ENCODE data around the gene HRAS. TPM values are rescaled to one million over a fixed set of nuclear protein-coding genes. Genes with fewer than 3 reads are reported as not detected.
A peak's percentile ranks its signal among the peaks of the same experiment; 100 is the strongest.

The HRAS gene
- total RNA-seq, 4 donors from 2014 or later, result 82.9 to 131 (median 96.2) TPM

DNA sequence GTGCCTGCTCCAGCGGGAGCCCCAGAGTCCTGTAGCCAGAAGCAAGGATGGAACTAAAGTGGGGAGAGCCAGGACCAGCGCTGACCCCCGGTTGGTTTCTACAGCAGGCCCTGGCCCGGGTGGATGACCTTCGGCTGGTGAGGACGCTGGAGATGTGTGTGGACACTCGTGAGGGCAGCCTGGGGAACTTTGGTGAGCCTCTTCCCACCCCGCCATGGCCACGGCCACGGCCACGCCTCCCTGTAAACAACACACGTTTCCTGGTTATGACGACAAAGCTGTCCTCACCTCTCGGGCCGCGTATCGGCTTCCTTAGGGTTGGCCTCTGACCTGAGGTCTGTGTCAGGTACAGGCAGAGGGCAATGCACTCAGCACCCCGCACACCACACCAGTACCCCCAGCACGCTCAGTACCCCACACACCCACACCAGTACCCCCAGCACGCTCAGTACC is 6.1 kb upstream of the HRAS start:
- peaks cover 16% of the 10 kb centered on the region for H3K4me1 ChIP-seq
- DNase-seq (ENCODE audit: low spot score in 2 of 2), result peak in 1 of 2 donors; percentile 59
- H3K27me3 ChIP-seq, result no peaks in the 10 kb centered on the region
- H3K4me3 ChIP-seq, result no peak overlapping the region
- H3K36me3 ChIP-seq, result no peaks in the 10 kb centered on the region
- H3K9me3 ChIP-seq, result no peaks in the 10 kb centered on the region
- TF ChIP-seq POLR2A (IDR thresholded peaks at IDR 0.05) (no peak), EP300 (IDR thresholded peaks at IDR 0.05) (no peak), CTCF (IDR thresholded peaks at IDR 0.05) (no peak), POLR2AphosphoS5 (IDR thresholded peaks at IDR 0.05) (no peak)
- H3K27ac ChIP-seq, result no peak overlapping the region
- WGBS, result 93% methylated on average over 14 of the region's 20 CpGs

DNA sequence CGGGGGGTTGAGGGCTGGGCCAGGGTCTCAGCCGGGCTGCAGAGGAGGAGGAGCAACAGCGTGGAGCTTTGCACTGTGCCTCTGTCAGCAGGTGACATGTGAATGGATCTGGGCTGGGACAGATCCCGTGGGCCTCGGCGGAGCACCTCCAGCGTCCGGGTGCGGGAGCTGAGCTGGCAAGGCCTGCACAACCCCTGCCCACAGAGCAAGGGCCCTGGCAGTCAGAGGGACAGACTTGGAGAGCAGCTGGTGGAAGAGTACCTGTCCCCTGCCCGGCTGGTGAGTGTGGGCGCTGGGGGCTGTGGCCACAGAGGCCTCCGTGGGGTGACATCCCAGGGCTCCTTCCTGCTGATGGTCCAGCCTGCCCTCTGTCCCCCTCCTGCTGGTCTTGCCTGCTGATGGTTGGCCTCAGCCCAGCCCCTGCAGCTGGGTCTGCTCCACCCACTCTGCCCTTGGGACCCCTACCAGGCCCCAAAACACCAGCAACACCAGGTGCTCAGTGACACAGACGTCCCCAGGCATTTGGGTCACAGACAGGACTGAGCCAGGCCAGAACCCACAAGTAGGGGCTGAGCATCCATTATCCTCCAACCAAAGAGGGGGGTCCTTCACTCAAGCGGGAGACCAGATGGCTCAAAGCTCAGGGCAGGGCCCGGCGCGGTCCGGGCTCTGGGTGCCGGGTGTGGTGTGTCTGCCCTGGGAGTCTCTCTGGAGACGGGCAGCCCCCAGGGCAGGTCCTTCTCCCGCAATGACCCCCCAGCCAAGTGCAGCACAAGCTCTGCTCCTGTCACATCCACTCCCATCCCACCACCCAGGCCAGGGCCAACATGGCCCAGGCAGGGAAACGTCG is 5.4 kb upstream of the HRAS start:
- peaks cover 22% of the 10 kb centered on the region for H3K4me1 ChIP-seq
- WGBS, result 91% methylated on average over 23 of the region's 23 CpGs
- TF ChIP-seq EP300 (IDR thresholded peaks at IDR 0.05) (no peak), CTCF (IDR thresholded peaks at IDR 0.05) (no peak), POLR2A (IDR thresholded peaks at IDR 0.05) (no peak), POLR2AphosphoS5 (IDR thresholded peaks at IDR 0.05) (no peak)
- no peak overlapping the region for H3K4me3 ChIP-seq
- DNase-seq (ENCODE audit: low spot score in 2 of 2), result peak in 1 of 2 donors; percentile 55
- no peaks in the 10 kb centered on the region for H3K36me3 ChIP-seq
- no peak overlapping the region for H3K27ac ChIP-seq
- H3K9me3 ChIP-seq, result no peaks in the 10 kb centered on the region
- no peaks in the 10 kb centered on the region for H3K27me3 ChIP-seq

GRCh38 chr11:539971-540481 is 4.7 kb upstream of the HRAS start:
- no peaks in the 10 kb centered on the region for H3K27me3 ChIP-seq
- H3K36me3 ChIP-seq, result no peaks in the 10 kb centered on the region
- no peaks in the 10 kb centered on the region for H3K9me3 ChIP-seq
- peaks cover 24% of the 10 kb centered on the region for H3K4me1 ChIP-seq
- TF ChIP-seq CTCF (IDR thresholded peaks at IDR 0.05) (no peak), POLR2AphosphoS5 (IDR thresholded peaks at IDR 0.05) (no peak), POLR2A (IDR thresholded peaks at IDR 0.05) (no peak), EP300 (IDR thresholded peaks at IDR 0.05) (no peak)
- H3K4me3 ChIP-seq, result no peak overlapping the region
- no peak overlapping the region for H3K27ac ChIP-seq
- no peak for DNase-seq (ENCODE audit: low spot score in 2 of 2)
- 100% methylated on average over 1 of the region's 8 CpGs for WGBS

GRCh38 chr11:538431-539051 is 3.2 kb upstream of the HRAS start:
- Histone ChIP-seq H3K9me3 (no peaks in the 10 kb centered on the region), H3K36me3 (peaks cover 1% of the 10 kb centered on the region), H3K4me3 (no peak overlapping the region), H3K4me1 (peaks cover 37% of the 10 kb centered on the region), H3K27me3 (no peaks in the 10 kb centered on the region), H3K27ac (no peak overlapping the region)
- TF ChIP-seq POLR2AphosphoS5 (IDR thresholded peaks at IDR 0.05) (no peak), POLR2A (IDR thresholded peaks at IDR 0.05) (no peak), CTCF (IDR thresholded peaks at IDR 0.05) (no peak), EP300 (IDR thresholded peaks at IDR 0.05) (no peak)
- DNase-seq (ENCODE audit: low spot score in 2 of 2), result peak in 1 of 2 donors; percentile 55
- 93% methylated on average over 20 of the region's 20 CpGs for WGBS
